Transverse colon (tissue), 4 donors: ENCODE data around the gene PDZD7. TPM values are rescaled to one million over a fixed set of nuclear protein-coding genes. Genes with fewer than 3 reads are reported as not detected.

Experiments used
- DNase-seq: peaks from one replicate; pipeline ENCODE4 v3.0.0-alpha.2; 2019
- H3K27ac ChIP-seq, 4 donors: fragments of 200-600 bp; sonication (generic); 2 replicates each; pipeline ENCODE4 v1.5.1; 2016 to 2018; ENCODE audit warnings: inconsistent platforms in 4 of 4
- H3K27me3 ChIP-seq: fragments of 200-600 bp; sonication (generic); 2 replicates; pipeline ENCODE4 v1.5.1; 2017; ENCODE audit warnings: inconsistent platforms
- H3K36me3 ChIP-seq, 4 donors: fragments of 200-600 bp; sonication (generic); 2 replicates each; pipeline ENCODE4 v1.5.1; 2017 to 2019; ENCODE audit warnings: inconsistent platforms in 4 of 4
- H3K4me1 ChIP-seq, 4 donors: fragments of 200-600 bp; sonication (generic); 2 replicates each; pipeline ENCODE4 v1.5.1; 2017 to 2020; ENCODE audit warnings: inconsistent platforms in 4 of 4
- H3K4me3 ChIP-seq, 4 donors: fragments of 200-600 bp; sonication (generic); 1 replicate in 1 of 4; 2 replicates in 3 of 4; pipeline versions ENCODE4 v1.5.1 to v1.6.1; 2017 to 2019; ENCODE audit warnings: inconsistent platforms in 4 of 4
- H3K9me3 ChIP-seq, 2 donors: fragments of 200-600 bp; sonication (generic); 2 replicates each; pipeline ENCODE4 v1.5.1; 2017 to 2019; ENCODE audit warnings: inconsistent platforms in 2 of 2
- CTCF ChIP-seq, 5 experiments: fragments of 200-600 bp in 3 of 5; fragments of 450-650 bp in 2 of 5; sonication (generic) in 3 of 5; IDR thresholded peaks; 1 replicate in 2 of 5; 2 replicates in 3 of 5; pipeline ENCODE4 v1.5.1; 2016 to 2017; ENCODE audit warnings: antibody characterized with exemption in 5 of 5, inconsistent platforms in 3 of 5, mild to moderate bottlenecking in 2 of 5, moderate library complexity in 1 of 5
- EP300 ChIP-seq: sonication (generic); formaldehyde crosslinking; IDR thresholded peaks from one replicate; pipeline ENCODE4 v1.6.1; 2017; ENCODE audit warnings: antibody characterized with exemption, low read depth
- POLR2A ChIP-seq: fragments of 450-650 bp; IDR thresholded peaks from one replicate; pipeline ENCODE4 v1.6.1; 2016; ENCODE audit warnings: antibody characterized with exemption, mild to moderate bottlenecking, moderate library complexity
- POLR2AphosphoS5 ChIP-seq, 3 donors: sonication (generic); formaldehyde crosslinking; IDR thresholded peaks; one replicate each; pipeline ENCODE4 v1.6.1; 2016; ENCODE audit warnings: antibody characterized with exemption in 3 of 3
- WGBS, 2 donors: methylation state at CpG; one replicate each; pipeline ENCODE4 v1.1.5; 2018; ENCODE audit warnings: low coverage in 1 of 2; 5-methylcytosine and 5-hydroxymethylcytosine counted together
- in situ Hi-C, 4 donors: fragments of 200-750 bp; cut with MboI; loops; one replicate each; pipeline versions ENCODE4 v1.15.0 to v1.15.1; 2017; ENCODE audit warnings: low sequenced_read_pairs in 3 of 4, low pct_ligation_motif_present in 1 of 4, low pct_unique_long_range_greater_than_20kb in 1 of 4
- intact Hi-C: fragments of 100-400 bp; cut with DNase I; formaldehyde crosslinking; loops from one replicate; pipeline ENCODE4 v1.15.1; 2023; ENCODE audit warnings: low total_unique reads
- total RNA-seq, 4 donors: library from RNA; depleted of rRNA; stranded (reverse); fragments of >200 nt; gene quantifications; one replicate each; pipeline ENCODE4 v1.1.0, GENCODE V29; 2016

The PDZD7 gene
- total RNA-seq, 4 donors from 2014 or later, result 0.27 to 2.0 (median 0.64) TPM; not detected in 1

GRCh38 chr10:101041252-101041761, 10.4 kb upstream of the PDZD7 start:
- H3K36me3 ChIP-seq, result peaks cover 0 to 8% (median 3%) of the 10 kb centered on the region in 4 donors
- no peaks in the 10 kb centered on the region for H3K9me3 ChIP-seq
- in situ Hi-C loops (no loop called here), intact Hi-C loops (no loop called here)
- H3K27me3 ChIP-seq, result no peaks in the 10 kb centered on the region
- no peak for TF ChIP-seq POLR2A
- peak; percentile 81 to 94 (median 85) for TF ChIP-seq CTCF (IDR thresholded peaks at IDR 0.05)
- peak; percentile 88 for DNase-seq
- H3K27ac ChIP-seq, result peak overlapping the region in 3 of 4 donors; percentile 93 to 97 (median 95)
- H3K4me3 ChIP-seq, result no peak overlapping the region
- WGBS, 2 donors, result 0 to 17% methylated on average over 2 to 6 of the region's 6 CpGs
- H3K4me1 ChIP-seq, result peaks cover 6 to 25% (median 17%) of the 10 kb centered on the region in 4 donors

- no peak for DNase-seq
- no peak overlapping the region for H3K4me3 ChIP-seq
- in situ Hi-C loops, result no loop called here
- H3K4me1 ChIP-seq, result peaks cover 6 to 25% (median 17%) of the 10 kb centered on the region in 4 donors
- H3K9me3 ChIP-seq, result no peaks in the 10 kb centered on the region
- H3K27ac ChIP-seq, result no peak overlapping the region
- peaks cover 0 to 8% (median 3%) of the 10 kb centered on the region in 4 donors for H3K36me3 ChIP-seq
- WGBS, 2 donors, result 17 to 23% methylated on average over 1 to 2 of the region's 2 CpGs
- no peaks in the 10 kb centered on the region for H3K27me3 ChIP-seq
- TF ChIP-seq POLR2A (no peak), CTCF (IDR thresholded peaks at IDR 0.05) (no peak), POLR2AphosphoS5 (IDR thresholded peaks at IDR 0.05) (no peak), EP300 (no peak)
- intact Hi-C loops, result no loop called here
Observed at GRCh38 chr10:101040851-101041250, 9.9 kb upstream of the PDZD7 start.

- Histone ChIP-seq H3K4me3 (no peak overlapping the region), H3K9me3 (no peaks in the 10 kb centered on the region), H3K36me3 (peaks cover 0 to 8% (median 3%) of the 10 kb centered on the region in 4 donors), H3K4me1 (peaks cover 6 to 25% (median 17%) of the 10 kb centered on the region in 4 donors), H3K27me3 (no peaks in the 10 kb centered on the region), H3K27ac (no peak overlapping the region)
- 90 to 100% methylated on average over 1 to 3 of the region's 3 CpGs for WGBS, 2 donors
- TF ChIP-seq POLR2A, result no peak
- no peak for TF ChIP-seq POLR2AphosphoS5 (IDR thresholded peaks at IDR 0.05)
- TF ChIP-seq EP300, result no peak
- TF ChIP-seq CTCF (IDR thresholded peaks at IDR 0.05), result no peak
- DNase-seq, result no peak
- intact Hi-C loops (no loop called here), in situ Hi-C loops (no loop called here)
Observed at GRCh38 chr10:101040061-101040460, 9.1 kb upstream of the PDZD7 start.

GRCh38 chr10:101038484-101038883, 7.6 kb upstream of the PDZD7 start:
- no peak for DNase-seq
- Histone ChIP-seq H3K4me1 (peaks cover 6 to 21% (median 14%) of the 10 kb centered on the region in 4 donors), H3K27me3 (no peaks in the 10 kb centered on the region), H3K36me3 (peaks cover 0 to 8% (median 3%) of the 10 kb centered on the region in 4 donors), H3K9me3 (no peaks in the 10 kb centered on the region), H3K27ac (no peak overlapping the region), H3K4me3 (no peak overlapping the region)
- in situ Hi-C loops (no loop called here), intact Hi-C loops (no loop called here)
- WGBS, 2 donors, result 75% methylated on average over 5 of the region's 5 CpGs; no CpG with 5 or more reads in 1 of the 2 donors
- TF ChIP-seq EP300 (no peak), POLR2A (no peak), CTCF (IDR thresholded peaks at IDR 0.05) (no peak), POLR2AphosphoS5 (IDR thresholded peaks at IDR 0.05) (no peak)
